NT2/D1 (cell line): ENCODE results near the gene ARX.

Experiments used
- DNase-seq: peaks from one replicate; pipeline ENCODE4 v3.0.0-alpha.2; 2011; ENCODE audit warnings: low read depth, low spot score
- H3K27me3 ChIP-seq: 2 replicates; pipeline ENCODE4 v1.6.0; 2011; ENCODE audit warnings: mild to moderate bottlenecking; ENCODE audit not compliant: insufficient read length, insufficient read depth
- H3K36me3 ChIP-seq: 2 replicates; pipeline ENCODE4 v1.6.1; 2011; ENCODE audit warnings: mild to moderate bottlenecking, low read length, mixed read lengths; ENCODE audit not compliant: insufficient read depth, insufficient read length
- H3K4me1 ChIP-seq: 2 replicates; pipeline ENCODE4 v1.5.1; 2011; ENCODE audit not compliant: insufficient read depth, insufficient read length
- H3K4me3 ChIP-seq: 2 replicates; pipeline ENCODE4 v1.5.1; 2011; ENCODE audit warnings: low read depth; ENCODE audit not compliant: insufficient read length
- H3K9ac ChIP-seq: 2 replicates; pipeline ENCODE4 v1.6.0; 2011; ENCODE audit warnings: low read depth; ENCODE audit not compliant: insufficient read length
- H3K9me3 ChIP-seq: 2 replicates; pipeline ENCODE4 v1.5.1; 2011; ENCODE audit warnings: mild to moderate bottlenecking, low read length; ENCODE audit not compliant: insufficient read depth
- SUZ12 ChIP-seq: IDR thresholded peaks from 2 replicates; pipeline ENCODE4 v1.6.1; 2011; ENCODE audit not compliant: insufficient read length, insufficient read depth; ENCODE audit errors: extremely low read depth
- YY1 ChIP-seq: IDR thresholded peaks from 2 replicates; pipeline ENCODE4 v1.6.1; 2011; ENCODE audit not compliant: insufficient read length, insufficient read depth
- ZNF274 ChIP-seq: IDR thresholded peaks from 2 replicates; pipeline ENCODE4 v1.6.1; 2011; ENCODE audit warnings: mild to moderate bottlenecking, low read depth, low read length

Gene ARX

GRCh38 chrX:25020905-25021449 lies 5.2 kb upstream of the ARX start:
- Histone ChIP-seq H3K27me3 (peaks cover 95% of the 10 kb centered on the region), H3K4me1 (peaks cover 6% of the 10 kb centered on the region), H3K9me3 (no peaks in the 10 kb centered on the region), H3K9ac (peak overlapping the region; percentile 21), H3K36me3 (no peaks in the 10 kb centered on the region), H3K4me3 (no peak overlapping the region)
- TF ChIP-seq SUZ12 (no peak), YY1 (no peak), ZNF274 (no peak)
- no peak for DNase-seq

- no peaks in the 10 kb centered on the region for H3K9me3 ChIP-seq
- DNase-seq: no peak
- peaks cover 6% of the 10 kb centered on the region for H3K4me1 ChIP-seq
- TF ChIP-seq SUZ12 (no peak), ZNF274 (no peak), YY1 (no peak)
- peaks cover 97% of the 10 kb centered on the region for H3K27me3 ChIP-seq
- H3K36me3 ChIP-seq: no peaks in the 10 kb centered on the region
- peak overlapping the region; percentile 5 for H3K9ac ChIP-seq
- H3K4me3 ChIP-seq: no peak overlapping the region
These were observed 4.7 kb upstream of the ARX start for GRCh38 chrX:25020391-25020904.

- H3K36me3 ChIP-seq: no peaks in the 10 kb centered on the region
- peaks cover 97% of the 10 kb centered on the region for H3K27me3 ChIP-seq
- DNase-seq: no peak
- H3K9ac ChIP-seq: peak overlapping the region; percentile 5
- no peak for TF ChIP-seq ZNF274
- peak; percentile 41 for TF ChIP-seq SUZ12
- TF ChIP-seq YY1: no peak
- peaks cover 6% of the 10 kb centered on the region for H3K4me1 ChIP-seq
- H3K4me3 ChIP-seq: no peak overlapping the region
- no peaks in the 10 kb centered on the region for H3K9me3 ChIP-seq
These were observed 4.1 kb upstream of the ARX start for GRCh38 chrX:25019707-25020390.

GRCh38 chrX:25018682-25019081 lies 2.9 kb upstream of the ARX start:
- H3K4me1 ChIP-seq: peaks cover 6% of the 10 kb centered on the region
- H3K36me3 ChIP-seq: no peaks in the 10 kb centered on the region
- no peak overlapping the region for H3K9ac ChIP-seq
- DNase-seq: no peak
- no peak overlapping the region for H3K4me3 ChIP-seq
- no peak for TF ChIP-seq YY1
- TF ChIP-seq ZNF274: no peak
- TF ChIP-seq SUZ12: no peak
- H3K27me3 ChIP-seq: peaks cover 97% of the 10 kb centered on the region
- no peaks in the 10 kb centered on the region for H3K9me3 ChIP-seq

GRCh38 chrX:25017667-25018247 lies 2.0 kb upstream of the ARX start:
- DNase-seq: no peak
- Histone ChIP-seq H3K4me3 (no peak overlapping the region), H3K4me1 (peaks cover 3% of the 10 kb centered on the region), H3K27me3 (peaks cover 96% of the 10 kb centered on the region), H3K36me3 (no peaks in the 10 kb centered on the region), H3K9me3 (no peaks in the 10 kb centered on the region), H3K9ac (no peak overlapping the region)
- TF ChIP-seq ZNF274: no peak
- TF ChIP-seq YY1: no peak
- peak; percentile 62 for TF ChIP-seq SUZ12

- peaks cover 3% of the 10 kb centered on the region for H3K4me1 ChIP-seq
- no peaks in the 10 kb centered on the region for H3K9me3 ChIP-seq
- H3K4me3 ChIP-seq: no peak overlapping the region
- no peak for DNase-seq
- H3K27me3 ChIP-seq: peaks cover 96% of the 10 kb centered on the region
- no peaks in the 10 kb centered on the region for H3K36me3 ChIP-seq
- H3K9ac ChIP-seq: no peak overlapping the region
- no peak for TF ChIP-seq YY1
- no peak for TF ChIP-seq SUZ12
- TF ChIP-seq ZNF274: no peak
These were observed 1.3 kb upstream of the ARX start for GRCh38 chrX:25016938-25017598.

GRCh38 chrX:25016361-25016671 lies 551 bp upstream of the ARX start:
- Histone ChIP-seq H3K4me1 (peaks cover 3% of the 10 kb centered on the region), H3K9ac (no peak overlapping the region), H3K36me3 (no peaks in the 10 kb centered on the region), H3K27me3 (peaks cover 96% of the 10 kb centered on the region), H3K4me3 (no peak overlapping the region), H3K9me3 (no peaks in the 10 kb centered on the region)
- DNase-seq: no peak
- no peak for TF ChIP-seq SUZ12
- TF ChIP-seq YY1: no peak
